ENCODE data around the gene CST9. TPM values are rescaled to one million over a fixed set of nuclear protein-coding genes. Genes with fewer than 3 reads are reported as not detected.

CST9 gene
- total and polyA plus RNA-seq, 2 of the 13 experiments (the other 11 are each of a cell fraction or from before 2014, with no cell fraction given): 0.07 TPM; not detected in 1

- no peak for TF ChIP-seq MTF1 (CRISPR knock-in tag; IDR thresholded peaks at IDR 0.05)
- no peak for TF ChIP-seq RFX3 (CRISPR knock-in tag; IDR thresholded peaks at IDR 0.05)
- peak; percentile 26; the same call in 1 of the 2 replicates for TF ChIP-seq THAP9 (CRISPR knock-in tag; IDR thresholded peaks at IDR 0.05; ENCODE audit: borderline replicate concordance)
- peak; percentile 19; the same call in 1 of the 2 replicates for TF ChIP-seq ZBTB20 (CRISPR knock-in tag; IDR thresholded peaks at IDR 0.05; ENCODE audit: borderline replicate concordance, low read depth)
- TF ChIP-seq HNRNPL (IDR thresholded peaks at IDR 0.05; ENCODE audit: low read depth, low read length): peak; percentile 54; the same call in 1 of the 2 replicates
- TF ChIP-seq EEA1 (CRISPR knock-in tag; IDR thresholded peaks at IDR 0.05; ENCODE audit: borderline replicate concordance): 0 out of 2 replicates have a peak, but pooled peaks have one; percentile 49
- TF ChIP-seq ZNF367 (CRISPR knock-in tag; IDR thresholded peaks at IDR 0.05; ENCODE audit: borderline replicate concordance): no peak
- TF ChIP-seq NFKB2 (CRISPR knock-in tag; IDR thresholded peaks at IDR 0.05; ENCODE audit: borderline replicate concordance): peak; percentile 79; the same call in 1 of the 2 replicates
- TF ChIP-seq ZNF784 (CRISPR knock-in tag; IDR thresholded peaks at IDR 0.05; ENCODE audit: borderline replicate concordance): 0 out of 2 replicates have a peak, but pooled peaks have one; percentile 1
- TF ChIP-seq ZNF891 (CRISPR knock-in tag; IDR thresholded peaks at IDR 0.05): 0 out of 2 replicates have a peak, but pooled peaks have one; percentile 59
- 0 out of 2 replicates have a peak, but pooled peaks have one; percentile 20 for TF ChIP-seq SIX4 (CRISPR knock-in tag; IDR thresholded peaks at IDR 0.05)
- 0 out of 2 replicates have a peak, but pooled peaks have one; percentile 51 for TF ChIP-seq ZNF879 (CRISPR knock-in tag; IDR thresholded peaks at IDR 0.05)
- 0 out of 2 replicates have a peak, but pooled peaks have one; percentile 17 for TF ChIP-seq JUNB (CRISPR knock-in tag; IDR thresholded peaks at IDR 0.05; ENCODE audit: borderline replicate concordance)
- TF ChIP-seq ZFP1 (CRISPR knock-in tag; IDR thresholded peaks at IDR 0.05): no peak
- 0 out of 2 replicates have a peak, but pooled peaks have one; percentile 10 for TF ChIP-seq CCDC6 (CRISPR knock-in tag; IDR thresholded peaks at IDR 0.05)
- TF ChIP-seq ZSCAN21 (CRISPR knock-in tag; IDR thresholded peaks at IDR 0.05; ENCODE audit: borderline replicate concordance): no peak; the same call in 1 of the 2 replicates
- TF ChIP-seq MATR3 (CRISPR knock-in tag; IDR thresholded peaks at IDR 0.05): no peak
- TF ChIP-seq RXRA (CRISPR knock-in tag; IDR thresholded peaks at IDR 0.05): peak; percentile 39
- TF ChIP-seq REXO4 (CRISPR knock-in tag; IDR thresholded peaks at IDR 0.05; ENCODE audit: borderline replicate concordance): 0 out of 2 replicates have a peak, but pooled peaks have one; percentile 42
- TF ChIP-seq ZNF430 (CRISPR knock-in tag; IDR thresholded peaks at IDR 0.05): no peak
- 0 out of 2 replicates have a peak, but pooled peaks have one; percentile 44 for TF ChIP-seq ZNF670 (CRISPR knock-in tag; IDR thresholded peaks at IDR 0.05; ENCODE audit: borderline replicate concordance)
- TF ChIP-seq ZBTB42 (CRISPR knock-in tag; IDR thresholded peaks at IDR 0.05): 0 out of 2 replicates have a peak, but pooled peaks have one; percentile 23
- TF ChIP-seq POLR2A (IDR thresholded peaks at IDR 0.05; ENCODE audit: insufficient read depth in 1 of 2, low read depth in 2 of 2, low read length in 2 of 2): peak; percentile 18 to 23; a peak in 2 of 4 replicates
- TF ChIP-seq ZNF281 (CRISPR knock-in tag; IDR thresholded peaks at IDR 0.05; ENCODE audit: borderline replicate concordance): 0 out of 2 replicates have a peak, but pooled peaks have one; percentile 3
These were observed 30.6 kb upstream of the CST9 start (continued) for GRCh38 chr20:23636182-23636907.

All from HepG2 (cell line).